Spleen (tissue), 11 donors: ENCODE results near the gene KRT31. TPM values are rescaled to one million over a fixed set of nuclear protein-coding genes. Genes with fewer than 3 reads are reported as not detected.

Source experiments
- DNase-seq: peaks from one replicate; pipeline ENCODE4 v3.0.0-alpha.2; 2020
- H3K27ac ChIP-seq, 8 donors: fragments of 200-600 bp; sonication (generic) in 7 of 8; 1 replicate in 4 of 8; 2 replicates in 4 of 8; pipeline versions ENCODE4 v1.5.0 to v1.8.0; 2016 to 2021; ENCODE audit warnings: inconsistent platforms in 4 of 8, mild to moderate bottlenecking in 4 of 8, moderate library complexity in 1 of 8
- H3K27me3 ChIP-seq, 7 donors: fragments of 200-600 bp; sonication (generic) in 6 of 7; replicated peaks in 1 of 7; 1 replicate in 4 of 7; 2 replicates in 3 of 7; pipeline versions ENCODE4 v1.5.0 to v1.8.0; 2016 to 2021; ENCODE audit warnings: inconsistent platforms in 3 of 7, mild to moderate bottlenecking in 1 of 7
- H3K36me3 ChIP-seq, 6 donors: fragments of 200-600 bp; sonication (generic) in 5 of 6; 1 replicate in 4 of 6; 2 replicates in 2 of 6; pipeline versions ENCODE4 v1.5.0 to v1.8.0; 2016 to 2021; ENCODE audit warnings: inconsistent platforms in 2 of 6
- H3K4me1 ChIP-seq, 6 donors: fragments of 200-600 bp; sonication (generic) in 5 of 6; 1 replicate in 3 of 6; 2 replicates in 3 of 6; pipeline versions ENCODE4 v1.5.0 to v1.8.0; 2016 to 2021; ENCODE audit warnings: inconsistent platforms in 3 of 6
- H3K4me3 ChIP-seq, 8 donors: fragments of 200-600 bp; sonication (generic) in 7 of 8; 1 replicate in 4 of 8; 2 replicates in 4 of 8; pipeline versions ENCODE4 v1.5.0 to v1.8.0; 2016 to 2021; ENCODE audit warnings: inconsistent platforms in 4 of 8, mild to moderate bottlenecking in 4 of 8, moderate library complexity in 2 of 8
- H3K9me3 ChIP-seq, 8 donors: fragments of 200-600 bp; sonication (generic) in 7 of 8; 1 replicate in 4 of 8; 2 replicates in 4 of 8; pipeline versions ENCODE4 v1.5.0 to v1.8.0; 2016 to 2021; ENCODE audit warnings: inconsistent platforms in 4 of 8
- CTCF ChIP-seq, 11 experiments: fragments of 200-600 bp in 7 of 11; fragments of 450-650 bp in 4 of 11; sonication (generic) in 4 of 11; IDR thresholded peaks in 8 of 11; conservative IDR thresholded peaks in 3 of 11; 1 replicate in 7 of 11; 2 replicates in 4 of 11; pipeline versions ENCODE4 v1.4.0 to v1.8.0; 2016 to 2021; ENCODE audit warnings: antibody characterized with exemption in 11 of 11, inconsistent platforms in 4 of 11, mild to moderate bottlenecking in 1 of 11
- POLR2A ChIP-seq, 3 donors: fragments of 450-650 bp; IDR thresholded peaks; one replicate each; pipeline ENCODE4 v1.5.1; 2017; ENCODE audit warnings: antibody characterized with exemption in 3 of 3, mild to moderate bottlenecking in 1 of 3
- POLR2AphosphoS5 ChIP-seq, 3 donors: sonication (generic); formaldehyde crosslinking; IDR thresholded peaks; one replicate each; pipeline ENCODE4 v1.5.1; 2017; ENCODE audit warnings: antibody characterized with exemption in 3 of 3
- WGBS, 5 donors: extraction: QIAGEN DNeasy Blood & Tissue Kit in 3 of 5; methylation state at CpG; one replicate each; pipeline versions ENCODE4 v1.1.5 to v1.1.7; 2013 to 2018; 5-methylcytosine and 5-hydroxymethylcytosine counted together
- intact Hi-C: fragments of 100-400 bp; cut with DNase I; formaldehyde crosslinking; loops from one replicate; pipeline ENCODE4 v1.15.0; 2023; ENCODE audit warnings: low total_unique reads
- polyA plus RNA-seq, 3 donors: library from polyadenylated mRNA; stranded (reverse); fragments of 200-250 nt; gene quantifications; one replicate each; pipeline ENCODE4 v1.2.1, GENCODE V29; 2013
- total RNA-seq, 7 donors: library from RNA; depleted of rRNA in 3 of 7; stranded (reverse); fragments of >200 nt in 3 of 7; fragmentation: NEBNext Ultra II Directional in 4 of 7; extraction: Animal tissue kit (Norgen Biotek cat#: 25700) in 4 of 7; gene quantifications; one replicate each; pipeline versions ENCODE4 v1.1.0 to v1.2.1, GENCODE V29; 2016 to 2021
- donor health status: healthy with polysubstance abuse.
- donor health status: DM: no; HTN: no; CAD: no; lungs with moderate emphysema.
- donor health status: DM: no; HTN: no; CAD: no.
- donor health status: Bipolar disorder and iron deficiency.
- donor health status: healthy.
- donor health status: DM: no; HTN: no; CAD: no.
- donor health status: DM: yes; HTN: yes; CAD: no.

Gene KRT31
- total and polyA plus RNA-seq, 10 donors, result not detected

- H3K4me1 ChIP-seq, result peaks cover 0 to 5% (median 0%) of the 10 kb centered on the region in 6 donors
- no peaks in the 10 kb centered on the region for H3K9me3 ChIP-seq
- no peaks in the 10 kb centered on the region for H3K27me3 ChIP-seq
- intact Hi-C loops, result no loop called here
- H3K4me3 ChIP-seq, result no peak overlapping the region
- no peak for TF ChIP-seq POLR2AphosphoS5 (IDR thresholded peaks at IDR 0.05)
- peak in 1 of 11 experiments; percentile 2 for TF ChIP-seq CTCF (IDR thresholded peaks at IDR 0.05 in 8 of 11, conservative IDR thresholded peaks at IDR 0.05 in 3 of 11)
- H3K36me3 ChIP-seq, result no peaks in the 10 kb centered on the region
- no peak for DNase-seq
- H3K27ac ChIP-seq, result no peak overlapping the region
- WGBS, 5 donors, result 90 to 96% (median 91%) methylated on average over 7 of the region's 7 CpGs
These were observed 20.9 kb upstream of the KRT31 start for GRCh38 chr17:41418116-41418860.

- WGBS, 5 donors, result 48 to 61% (median 53%) methylated on average over 4 of the region's 4 CpGs
- intact Hi-C loops, result no loop called here
- Histone ChIP-seq H3K36me3 (no peaks in the 10 kb centered on the region), H3K27ac (no peak overlapping the region), H3K4me1 (peaks cover 0 to 5% (median 0%) of the 10 kb centered on the region in 6 donors), H3K27me3 (no peaks in the 10 kb centered on the region), H3K4me3 (no peak overlapping the region), H3K9me3 (no peaks in the 10 kb centered on the region)
- TF ChIP-seq CTCF (IDR thresholded peaks at IDR 0.05 in 8 of 11, conservative IDR thresholded peaks at IDR 0.05 in 3 of 11) (peak in 4 of 11 experiments; percentile 18 to 39 (median 30)), POLR2AphosphoS5 (IDR thresholded peaks at IDR 0.05) (no peak)
- no peak for DNase-seq
These were observed 20.2 kb upstream of the KRT31 start for GRCh38 chr17:41417576-41418015.

GRCh38 chr17:41417127-41417526, 19.7 kb upstream of the KRT31 start:
- Histone ChIP-seq H3K27ac (no peak overlapping the region), H3K36me3 (no peaks in the 10 kb centered on the region), H3K9me3 (no peaks in the 10 kb centered on the region), H3K4me3 (no peak overlapping the region), H3K4me1 (peaks cover 0 to 5% (median 0%) of the 10 kb centered on the region in 6 donors), H3K27me3 (no peaks in the 10 kb centered on the region)
- 93 to 99% (median 96%) methylated on average over 6 of the region's 6 CpGs for WGBS, 5 donors
- intact Hi-C loops, result no loop called here
- TF ChIP-seq POLR2AphosphoS5 (IDR thresholded peaks at IDR 0.05) (no peak), CTCF (IDR thresholded peaks at IDR 0.05 in 8 of 11, conservative IDR thresholded peaks at IDR 0.05 in 3 of 11) (no peak), POLR2A (IDR thresholded peaks at IDR 0.05) (no peak)
- DNase-seq, result no peak

GRCh38 chr17:41416479-41416878, 19.1 kb upstream of the KRT31 start:
- 85 to 96% (median 92%) methylated on average over 5 of the region's 5 CpGs for WGBS, 5 donors
- no peak overlapping the region for H3K27ac ChIP-seq
- no peak overlapping the region for H3K4me3 ChIP-seq
- peaks cover 0 to 5% (median 0%) of the 10 kb centered on the region in 6 donors for H3K4me1 ChIP-seq
- no peaks in the 10 kb centered on the region for H3K36me3 ChIP-seq
- H3K27me3 ChIP-seq, result no peaks in the 10 kb centered on the region
- TF ChIP-seq CTCF (IDR thresholded peaks at IDR 0.05 in 8 of 11, conservative IDR thresholded peaks at IDR 0.05 in 3 of 11), result no peak
- no peak for TF ChIP-seq POLR2A (IDR thresholded peaks at IDR 0.05)
- no peak for TF ChIP-seq POLR2AphosphoS5 (IDR thresholded peaks at IDR 0.05)
- no peak for DNase-seq
- H3K9me3 ChIP-seq, result no peaks in the 10 kb centered on the region
- intact Hi-C loops, result no loop called here
